Stimulated activated CD4-positive, alpha-beta T cell treated with anti-CD3 and anti-CD28 coated beads, Interleukin-1b, Interleukin-23, amount 100 ng/mL, for 24 hours (primary cell): ENCODE measurements around the gene FAM151B.
A peak's percentile ranks its signal among the peaks of the same experiment; 100 is the strongest.
"Not testable (repeated sequence)": the region's sequence is repeated elsewhere in the genome, so short reads cannot be mapped to it uniquely, and the experiment has no call there.

Source experiments
- DNase-seq, 4 experiments: peaks; one replicate each; pipeline ENCODE4 v3.0.0-alpha.2; 2020; ENCODE audit warnings: low read depth in 4 of 4, low spot score in 1 of 4

The FAM151B gene

GRCh38 chr5:80503641-80504040 lies 15.7 kb downstream of the FAM151B start:
- no peak for DNase-seq

DNA sequence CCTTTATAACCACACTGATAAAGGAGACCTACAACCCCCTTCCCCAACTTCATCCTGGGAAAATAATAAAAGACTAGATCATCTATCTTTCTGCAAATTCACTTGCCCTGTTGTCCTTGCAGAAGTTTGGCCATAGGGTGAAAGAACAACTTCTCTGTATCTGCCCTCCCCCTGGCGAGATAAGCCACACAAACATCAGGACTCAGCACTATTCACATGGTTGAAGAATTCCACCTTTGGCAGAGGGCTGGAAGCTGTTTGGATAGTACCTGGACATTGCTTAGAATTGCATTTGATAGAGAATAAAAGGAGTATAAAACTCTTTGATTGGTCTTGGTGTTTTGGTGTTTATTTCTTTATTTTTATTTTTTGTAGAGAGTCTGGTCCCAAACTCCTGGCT lies 16.9 kb downstream of the FAM151B start:
- no peak for DNase-seq

DNA sequence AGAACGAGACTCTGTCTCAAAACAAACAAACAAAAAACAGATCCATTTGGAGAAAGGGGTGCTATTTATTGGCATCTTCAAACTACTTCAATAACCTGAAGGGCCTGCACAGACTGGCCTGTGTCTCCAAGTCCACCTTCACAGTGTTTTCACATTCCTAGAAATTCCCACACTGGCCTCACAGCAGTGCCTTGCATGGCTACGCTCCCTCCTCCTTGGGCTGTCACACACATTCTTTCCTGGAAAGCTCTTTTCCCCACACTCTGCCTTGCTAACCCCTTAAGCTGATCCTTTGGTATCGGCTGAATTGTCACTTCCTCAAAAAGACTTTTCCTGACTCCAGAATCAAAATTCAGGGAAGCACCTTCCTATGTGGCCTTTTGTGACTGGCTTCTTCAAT lies 19.8 kb downstream of the FAM151B start:
- DNase-seq: no peak

DNA sequence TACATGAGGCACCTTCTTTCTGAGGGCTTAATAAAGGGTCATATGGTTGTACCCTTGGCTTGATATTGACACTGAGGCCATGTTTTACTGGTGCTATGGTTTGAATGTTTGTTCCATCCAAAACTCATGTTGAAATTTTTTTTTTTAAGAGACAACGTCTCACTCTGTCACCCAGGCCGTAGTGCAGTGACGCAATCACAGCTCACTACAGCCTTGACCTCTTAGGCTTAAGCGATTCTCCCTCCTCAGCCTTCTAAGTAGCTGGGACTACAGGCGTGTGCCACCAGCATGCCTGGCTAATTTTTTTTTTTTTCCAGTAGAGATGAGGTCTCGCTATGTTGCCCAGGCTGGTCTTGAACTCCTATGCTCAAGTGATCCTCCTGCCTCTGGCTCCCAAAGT lies 20.9 kb downstream of the FAM151B start:
- no peak for DNase-seq

DNA sequence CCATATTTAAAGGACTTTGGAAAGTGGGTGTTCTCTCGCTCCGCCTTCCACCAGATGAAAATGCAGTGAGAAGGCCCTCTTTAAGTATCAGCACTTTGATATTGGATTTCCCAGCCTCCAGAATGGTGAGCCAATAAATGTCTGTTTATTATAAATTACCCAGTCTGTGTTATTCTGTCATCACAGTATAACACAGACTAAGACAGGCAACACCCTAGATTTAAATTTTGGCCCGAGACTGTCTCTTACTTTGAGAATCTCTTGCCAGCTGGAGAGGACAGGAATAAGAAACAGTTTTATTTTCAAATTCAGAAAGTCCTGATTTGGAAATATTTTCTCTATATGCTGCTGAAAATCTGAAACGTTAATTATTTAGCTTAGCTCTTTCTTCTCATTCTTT lies 21.5 kb downstream of the FAM151B start:
- DNase-seq: no peak

- peak in 1 of 4 experiments; percentile 10 for DNase-seq
Observed at GRCh38 chr5:80516826-80517225, 28.9 kb downstream of the FAM151B start.

GRCh38 chr5:80540691-80541090 lies 52.8 kb downstream of the FAM151B start:
- no peak for DNase-seq

GRCh38 chr5:80541392-80541791 lies 53.5 kb downstream of the FAM151B start:
- DNase-seq: no peak

- no peak for DNase-seq
Observed at GRCh38 chr5:80554646-80555045, 66.7 kb downstream of the FAM151B start.

DNA sequence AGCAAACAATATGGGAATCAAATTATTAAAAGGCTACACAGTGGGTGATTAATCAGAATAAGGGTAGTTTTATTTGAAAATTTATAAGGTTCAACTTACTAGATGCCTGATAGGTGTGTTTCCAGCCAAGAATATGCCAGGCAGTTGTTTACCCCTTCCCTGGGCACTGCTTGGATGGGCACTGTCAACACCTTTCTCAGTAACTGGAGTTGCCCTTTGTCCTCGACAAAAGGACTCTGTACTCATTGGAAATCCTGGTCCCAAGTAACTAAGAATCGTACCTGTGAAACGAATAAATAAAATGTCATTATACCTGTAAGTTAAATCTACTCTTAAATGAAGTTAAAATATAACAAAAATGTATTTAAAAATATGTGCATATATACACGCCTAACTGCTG lies 67.2 kb downstream of the FAM151B start:
- no peak for DNase-seq

GRCh38 chr5:80559244-80559643 lies 71.3 kb downstream of the FAM151B start:
- DNase-seq: no peak

DNA sequence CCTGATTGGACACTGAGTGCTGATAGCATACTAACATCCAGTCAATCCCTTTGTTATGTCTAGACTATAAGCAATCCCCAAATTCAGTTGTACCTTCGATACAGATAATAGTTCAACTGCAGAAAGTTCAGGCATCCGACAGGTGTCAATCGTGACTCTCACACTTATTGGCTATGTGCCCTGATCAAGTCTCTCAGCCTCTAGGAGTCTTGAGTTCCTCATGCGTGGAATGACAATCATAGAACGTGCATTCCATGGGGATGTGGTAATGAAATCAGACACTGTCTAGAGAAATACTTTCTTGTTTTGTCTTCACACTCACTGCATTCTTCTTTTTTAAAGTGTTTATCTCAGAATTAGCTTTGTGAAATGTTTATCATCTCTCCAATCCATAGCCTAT lies 77.4 kb downstream of the FAM151B start:
- DNase-seq: no peak

DNA sequence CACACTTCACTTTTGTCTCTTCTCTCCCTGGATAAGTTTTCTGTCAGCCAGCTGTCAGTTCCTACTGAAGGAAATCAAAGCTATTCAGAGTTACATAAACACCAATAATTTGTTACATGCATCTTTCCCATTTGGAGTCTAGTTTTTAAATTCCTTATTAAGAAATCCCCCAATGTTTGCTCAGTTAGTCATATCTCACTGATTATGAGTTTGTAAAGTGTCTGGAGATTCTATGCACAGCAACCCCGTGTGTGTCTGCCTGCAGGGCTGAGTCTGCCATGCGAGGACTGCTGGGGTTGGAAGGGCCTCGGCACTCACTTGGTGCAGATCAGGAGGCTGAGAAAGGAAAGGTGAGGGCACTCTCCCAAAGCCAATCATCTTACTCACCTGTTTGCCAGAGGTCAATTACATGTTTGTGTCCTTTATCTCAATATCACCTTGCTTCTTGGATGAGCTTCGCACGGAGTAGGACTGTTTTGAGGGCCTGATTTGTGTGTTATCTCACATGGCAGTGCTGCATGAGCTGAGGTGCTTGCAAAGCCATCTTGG lies 78.9 kb downstream of the FAM151B start:
- no peak for DNase-seq

- DNase-seq: no peak
Observed at GRCh38 chr5:80568251-80568650, 80.4 kb downstream of the FAM151B start.

DNA sequence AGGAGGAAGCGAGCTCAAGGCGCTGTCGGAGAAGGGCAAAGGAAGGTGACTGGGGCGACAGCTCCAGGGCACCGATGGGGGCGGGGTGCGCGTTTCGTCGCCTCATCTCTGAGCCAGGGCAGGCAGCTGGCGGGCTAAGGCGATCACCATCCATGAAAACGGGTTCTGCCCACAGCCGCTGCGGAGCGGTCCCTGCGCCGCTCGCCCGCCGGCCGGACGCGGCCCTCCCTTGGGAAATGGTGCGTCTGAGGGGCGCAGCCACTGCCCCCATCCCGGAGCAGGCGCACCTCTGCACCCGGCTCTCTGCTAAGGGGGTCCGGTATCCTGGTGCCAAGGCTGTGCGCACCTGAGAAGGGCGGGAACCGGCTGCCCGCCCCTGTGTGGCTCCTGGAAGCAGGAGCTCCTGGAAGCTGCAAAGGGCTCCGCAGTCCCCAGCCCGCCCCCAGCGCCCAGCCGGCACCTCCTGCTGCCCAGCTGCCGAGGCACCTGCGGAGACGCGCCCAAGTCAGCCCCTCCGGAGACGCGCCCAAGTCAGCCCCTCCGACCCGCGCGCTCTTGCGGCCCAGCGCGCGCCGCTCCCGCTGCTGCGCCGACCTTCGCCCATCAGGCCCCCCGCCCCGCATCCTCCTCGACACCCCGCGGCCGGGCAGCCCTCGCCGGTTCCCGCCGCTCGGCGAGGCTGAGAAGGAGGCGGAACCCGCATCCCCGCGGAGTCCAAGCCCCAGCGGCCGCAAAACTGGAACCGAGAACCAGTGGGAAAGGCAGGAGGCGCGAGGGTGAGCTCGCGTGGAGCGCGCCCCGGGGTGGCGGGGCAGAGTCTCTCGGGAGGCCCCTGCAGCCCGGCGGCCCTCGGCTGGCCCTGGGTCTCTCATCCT lies 81.4 kb downstream of the FAM151B start:
- no peak for DNase-seq

GRCh38 chr5:80569961-80570786 lies 82.3 kb downstream of the FAM151B start, which contains the start of gene ANKRD34B:
Gene ANKRD34B, minus strand, starts transcription at chr5:80570280. Its CDS starts 10,261 bp downstream, at chr5:80560019.
- peak in 2 of 4 experiments; percentile 4 to 28 for DNase-seq

GRCh38 chr5:80573062-80573461 lies 85.2 kb downstream of the FAM151B start:
- DNase-seq: no peak

- no peak for DNase-seq
Observed at GRCh38 chr5:80576383-80576782, 88.5 kb downstream of the FAM151B start.

- no peak for DNase-seq
Observed at GRCh38 chr5:80577707-80578106, 89.8 kb downstream of the FAM151B start.

GRCh38 chr5:80579050-80579449 lies 91.2 kb downstream of the FAM151B start:
- no peak for DNase-seq

DNA sequence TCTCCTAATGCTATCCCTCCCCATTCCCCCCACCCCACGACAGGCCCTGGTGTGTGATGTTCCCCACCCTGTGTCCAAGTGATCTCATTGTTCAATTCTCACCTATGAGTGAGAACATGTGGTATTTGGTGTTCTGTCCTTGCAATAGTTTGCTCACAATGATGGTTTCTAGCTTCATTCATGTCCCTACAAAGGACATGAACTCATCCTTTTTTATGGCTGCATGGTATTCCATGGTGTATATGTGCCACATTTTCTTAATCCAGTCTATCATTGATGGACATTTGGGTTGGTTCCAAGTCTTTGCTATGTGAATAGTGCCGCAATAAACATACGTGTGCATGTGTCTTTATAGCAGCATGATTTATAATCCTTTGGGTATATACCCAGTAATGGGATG lies 92.4 kb downstream of the FAM151B start:
- DNase-seq: not testable (repeated sequence)

- DNase-seq: no peak
Observed at GRCh38 chr5:80584770-80585169, 96.9 kb downstream of the FAM151B start.
